Measurements from ENCODE around the gene L1TD1.

L1TD1 gene

GRCh38 chr1:62228136-62228882 is 33.7 kb downstream of the L1TD1 start:
- no peak overlapping the region for H3K4me3 ChIP-seq (ENCODE audit: control insufficient read depth, low read depth, low read length)
- no peak for DNase-seq (ENCODE audit: low read depth)
- no peak for TF ChIP-seq CTCF (IDR thresholded peaks at IDR 0.05; ENCODE audit: control insufficient read depth, insufficient read depth, low read depth, low read length, missing control alignments)

DNA sequence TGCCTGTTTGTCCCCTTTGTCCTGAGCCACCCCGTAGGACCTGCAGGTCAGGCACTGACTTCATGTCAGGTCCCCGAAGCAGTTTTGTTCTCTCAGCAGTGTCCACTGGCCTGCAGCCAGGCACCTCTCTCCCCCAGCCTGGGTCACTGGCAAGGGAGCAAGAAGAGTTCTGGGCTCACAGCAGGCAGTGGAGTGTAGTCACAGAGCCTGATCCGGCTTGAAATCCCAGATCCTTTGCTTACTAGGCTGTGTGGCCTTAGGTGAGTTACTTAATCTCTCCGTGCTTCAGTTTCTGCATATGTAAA is 34.2 kb downstream of the L1TD1 start:
- no peak for TF ChIP-seq CTCF (IDR thresholded peaks at IDR 0.05; ENCODE audit: control insufficient read depth, insufficient read depth, low read depth, low read length, missing control alignments)
- H3K4me3 ChIP-seq (ENCODE audit: control insufficient read depth, low read depth, low read length), result no peak overlapping the region
- DNase-seq (ENCODE audit: low read depth), result no peak

DNA sequence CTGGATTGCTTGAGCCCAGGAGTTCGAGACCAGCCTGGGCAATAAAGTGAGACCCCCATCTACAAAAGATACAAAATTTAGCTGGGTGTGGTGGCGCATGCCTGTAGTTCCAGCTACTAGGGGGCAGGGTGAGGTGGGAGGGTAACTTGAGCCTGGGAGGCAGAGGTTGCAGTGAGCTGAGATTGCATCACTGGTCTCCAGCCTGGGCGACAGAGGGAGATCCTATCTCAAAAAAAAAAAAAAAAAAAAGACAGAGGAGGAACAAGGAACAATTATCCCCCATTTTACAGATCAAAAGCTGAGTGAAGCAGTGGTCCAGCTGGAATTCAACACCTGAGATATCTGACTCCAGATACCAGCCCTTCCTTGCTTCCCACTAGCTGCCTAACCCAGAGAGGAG is 34.8 kb downstream of the L1TD1 start:
- no peak for TF ChIP-seq CTCF (IDR thresholded peaks at IDR 0.05; ENCODE audit: control insufficient read depth, insufficient read depth, low read depth, low read length, missing control alignments)
- DNase-seq (ENCODE audit: low read depth), result no peak

DNA sequence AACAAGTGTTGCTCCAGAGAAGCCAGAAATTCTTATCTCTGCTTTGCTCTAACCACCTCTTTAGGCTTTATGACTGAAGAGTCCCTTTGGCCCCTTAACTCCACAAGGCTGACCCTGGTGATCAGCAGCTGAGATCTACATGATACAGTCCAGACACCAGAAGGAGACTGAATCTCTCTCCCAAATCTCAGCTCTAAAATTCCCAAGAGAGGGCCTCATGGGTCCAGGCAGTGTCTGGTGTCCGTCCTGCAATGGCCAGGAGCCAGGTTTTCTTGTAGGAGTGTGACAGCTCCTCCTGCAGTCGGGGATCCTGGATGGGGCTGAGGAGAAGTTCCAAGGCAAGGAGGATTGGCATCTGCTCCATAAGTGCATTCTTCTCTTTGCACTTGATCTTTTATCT is 35.3 kb downstream of the L1TD1 start:
- no peak for TF ChIP-seq CTCF (IDR thresholded peaks at IDR 0.05; ENCODE audit: control insufficient read depth, insufficient read depth, low read depth, low read length, missing control alignments)
- no peak for DNase-seq (ENCODE audit: low read depth)
- no peak overlapping the region for H3K4me3 ChIP-seq (ENCODE audit: control insufficient read depth, low read depth, low read length)

More for the DNA sequence above, 34.8 kb downstream of the L1TD1 start:
- H3K4me3 ChIP-seq (ENCODE audit: control insufficient read depth, low read depth, low read length), result no peak overlapping the region

- peak; percentile 39 for DNase-seq (ENCODE audit: low read depth)
- no peak overlapping the region for H3K4me3 ChIP-seq (ENCODE audit: control insufficient read depth, low read depth, low read length)
- no peak for TF ChIP-seq CTCF (IDR thresholded peaks at IDR 0.05; ENCODE audit: control insufficient read depth, insufficient read depth, low read depth, low read length, missing control alignments)
Measured at GRCh38 chr1:62230718-62231117, 36.1 kb downstream of the L1TD1 start.

GRCh38 chr1:62232871-62233278 is 38.2 kb downstream of the L1TD1 start:
- no peak for TF ChIP-seq CTCF (IDR thresholded peaks at IDR 0.05; ENCODE audit: control insufficient read depth, insufficient read depth, low read depth, low read length, missing control alignments)
- DNase-seq (ENCODE audit: low read depth), result no peak
- no peak overlapping the region for H3K4me3 ChIP-seq (ENCODE audit: control insufficient read depth, low read depth, low read length)

Measured in AG09309 (cell line).